HUES6 (cell line): ENCODE results near the gene FBN2.
"Not testable (repeated sequence)": the region's sequence is repeated elsewhere in the genome, so short reads cannot be mapped to it uniquely, and the experiment has no call there.

Experiments
- H3K27ac ChIP-seq: 2 replicates; pipeline ENCODE4 v1.7.0; 2013; ENCODE audit warnings: low read depth, mild to moderate bottlenecking, low read length, inconsistent platforms
- H3K27me3 ChIP-seq: 2 replicates; pipeline ENCODE4 v1.6.1; 2013; ENCODE audit warnings: low read length; ENCODE audit not compliant: control insufficient read depth, insufficient read depth
- H3K36me3 ChIP-seq: 2 replicates; pipeline ENCODE4 v1.6.1; 2013; ENCODE audit warnings: low read length; ENCODE audit not compliant: control insufficient read depth, insufficient read depth
- H3K4me1 ChIP-seq: 2 replicates; pipeline ENCODE4 v1.6.1; 2013; ENCODE audit warnings: low read length; ENCODE audit not compliant: control insufficient read depth, insufficient read depth
- H3K4me3 ChIP-seq: 2 replicates; pipeline ENCODE4 v1.5.1; 2013; ENCODE audit warnings: low read depth, low read length
- H3K9ac ChIP-seq: one replicate; pipeline ENCODE4 v1.6.1; 2013; ENCODE audit warnings: mild to moderate bottlenecking, low read length
- H3K9me3 ChIP-seq: 2 replicates; pipeline ENCODE4 v1.6.1; 2013; ENCODE audit warnings: low read depth, low read length; ENCODE audit not compliant: control insufficient read depth, insufficient read depth

The FBN2 gene

DNA sequence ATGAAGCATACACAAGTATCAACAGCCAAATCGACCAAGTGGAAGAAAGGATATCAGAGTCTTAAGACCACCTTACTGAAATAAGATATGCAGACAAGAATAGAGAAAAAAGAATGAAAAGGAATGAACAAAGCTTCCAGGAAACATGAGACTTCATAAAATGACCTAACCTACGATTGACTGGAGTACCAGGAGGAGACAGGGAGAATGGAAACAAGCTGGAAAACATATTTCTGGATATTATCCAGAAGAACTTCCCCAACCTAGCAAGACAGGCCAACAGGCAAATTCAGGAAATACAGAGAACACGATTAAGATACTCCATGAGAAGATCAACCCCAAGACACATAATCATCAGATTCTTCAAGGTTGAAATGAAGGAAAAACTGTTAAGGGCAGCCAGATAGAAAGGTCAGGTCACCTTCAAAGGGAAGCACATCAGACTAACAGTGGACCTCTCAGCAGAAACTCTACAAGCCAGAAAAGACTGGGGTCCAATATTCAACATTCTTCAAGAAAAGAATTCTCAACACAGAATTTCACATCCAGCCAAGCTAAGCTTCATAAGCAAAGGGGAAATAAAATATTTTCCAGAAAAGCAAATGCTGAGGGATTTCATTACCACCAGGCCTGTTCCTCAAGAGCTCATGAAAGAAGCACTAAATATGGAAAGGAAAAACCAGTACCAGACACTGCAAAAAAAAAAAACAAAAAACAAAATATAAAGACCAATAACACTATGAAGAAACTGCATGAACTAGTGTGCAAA, 80.7 kb downstream of the FBN2 start:
- H3K4me3 ChIP-seq, H3K9ac ChIP-seq, H3K36me3 ChIP-seq, H3K27me3 ChIP-seq, H3K4me1 ChIP-seq, H3K9me3 ChIP-seq, H3K27ac ChIP-seq: not testable (repeated sequence)

DNA sequence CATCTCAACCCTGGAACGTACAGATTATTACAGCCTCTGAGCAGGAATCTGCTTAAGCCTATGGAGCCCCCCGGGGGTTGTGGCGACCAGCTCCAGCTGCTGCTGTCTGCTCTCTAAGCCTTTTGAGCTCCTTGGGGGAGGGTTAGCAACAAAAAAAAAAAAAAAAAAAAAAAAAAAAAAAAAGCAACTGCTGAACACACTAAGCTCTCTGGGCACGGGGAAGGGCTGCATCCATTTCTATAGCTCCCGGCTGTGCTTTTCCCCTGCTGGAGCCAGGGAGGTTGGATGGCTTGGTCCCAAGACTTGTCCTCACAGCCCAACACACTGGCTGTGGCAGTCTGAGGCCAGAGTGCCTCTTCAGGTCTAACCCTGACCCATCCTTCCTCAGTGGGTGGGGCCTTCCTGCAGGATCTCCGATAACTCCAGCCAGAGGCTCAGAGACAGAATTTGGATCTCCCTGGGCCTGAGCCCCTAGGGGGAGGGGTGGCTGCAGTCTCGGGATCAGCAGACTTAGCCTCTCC, 82.1 kb downstream of the FBN2 start:
- no peak overlapping the region for H3K4me3 ChIP-seq

DNA sequence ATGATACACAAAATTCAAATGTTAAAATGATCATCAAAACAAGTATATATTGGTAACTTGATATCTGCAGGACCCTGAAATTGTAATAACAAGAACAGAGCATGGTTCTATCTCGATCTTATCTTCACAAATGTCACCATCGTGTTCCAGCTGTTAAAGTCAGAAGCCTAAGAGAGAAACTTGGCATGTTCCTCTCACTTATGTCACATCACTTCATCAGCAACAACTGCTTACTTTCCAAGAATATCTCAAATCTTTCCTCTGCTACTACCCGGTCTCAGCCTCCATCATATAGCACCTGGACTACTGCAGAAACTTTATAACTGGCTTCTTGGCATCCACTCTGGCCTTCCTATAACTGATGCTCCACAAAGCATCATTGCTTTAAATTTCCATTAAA, 84.9 kb downstream of the FBN2 start:
- H3K4me1 ChIP-seq = peaks cover 5% of the 10 kb centered on the region; the same call in 1 of the 2 replicates
- H3K9me3 ChIP-seq = peaks cover 8% of the 10 kb centered on the region; the same call in 1 of the 2 replicates
- H3K27me3 ChIP-seq = no peaks in the 10 kb centered on the region
- no peaks in the 10 kb centered on the region for H3K36me3 ChIP-seq
- no peak overlapping the region for H3K4me3 ChIP-seq
- H3K27ac ChIP-seq = no peak overlapping the region
- H3K9ac ChIP-seq = no peak overlapping the region

More for the DNA sequence above, 82.1 kb downstream of the FBN2 start:
- no peaks in the 10 kb centered on the region for H3K9me3 ChIP-seq
- no peaks in the 10 kb centered on the region for H3K36me3 ChIP-seq
- no peaks in the 10 kb centered on the region for H3K27me3 ChIP-seq
- H3K4me1 ChIP-seq = peaks cover 5% of the 10 kb centered on the region; the same call in 1 of the 2 replicates
- no peak overlapping the region for H3K27ac ChIP-seq
- H3K9ac ChIP-seq = no peak overlapping the region

DNA sequence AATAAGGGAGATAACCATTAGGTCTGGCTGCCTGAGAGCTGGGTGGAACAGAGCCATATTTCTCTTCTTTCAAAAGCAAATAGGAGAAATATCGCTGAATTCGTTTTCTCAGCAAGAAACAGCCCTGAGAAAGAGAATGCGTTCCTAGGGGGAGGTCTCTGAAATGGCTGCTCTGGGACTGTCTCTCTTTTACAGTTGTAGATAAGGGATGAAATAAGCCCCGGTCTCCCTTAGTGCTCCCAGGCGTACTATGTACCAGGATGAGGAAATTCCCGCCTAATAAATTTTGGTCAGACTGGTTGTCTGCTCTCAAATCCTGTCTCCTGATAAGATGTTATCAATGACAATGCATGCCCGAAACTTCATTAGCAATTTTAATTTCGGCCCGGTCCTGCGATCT, 90.8 kb downstream of the FBN2 start:
- not testable (repeated sequence) for H3K27ac ChIP-seq, H3K9ac ChIP-seq, H3K4me3 ChIP-seq, H3K4me1 ChIP-seq, H3K27me3 ChIP-seq, H3K36me3 ChIP-seq
- peaks cover 22% of the 10 kb centered on the region for H3K9me3 ChIP-seq

DNA sequence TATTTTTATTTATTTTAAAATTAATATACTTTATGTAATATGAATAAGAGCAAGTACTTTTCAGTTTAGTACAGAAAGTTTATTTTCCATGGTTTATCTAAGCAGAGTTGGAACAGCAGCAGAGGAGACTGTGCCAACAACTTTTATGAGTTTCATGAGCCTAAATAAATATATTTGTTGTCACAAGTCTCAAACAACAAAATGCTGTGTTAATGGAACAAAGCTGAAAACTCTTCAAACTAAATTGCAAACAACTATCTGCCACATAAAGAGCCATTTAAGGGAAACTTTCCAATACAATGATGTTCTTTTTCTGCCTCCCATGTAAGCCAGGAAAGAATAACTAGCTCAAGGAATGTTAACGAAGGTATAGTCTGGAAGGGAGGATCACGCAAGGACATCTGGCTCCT, 96.1 kb downstream of the FBN2 start:
- Histone ChIP-seq H3K4me3 (no peak overlapping the region), H3K27ac (no peak overlapping the region), H3K9ac (no peak overlapping the region), H3K4me1 (no peaks in the 10 kb centered on the region), H3K36me3 (peaks cover 5% of the 10 kb centered on the region), H3K9me3 (peaks cover 2% of the 10 kb centered on the region; the same call in 1 of the 2 replicates), H3K27me3 (no peaks in the 10 kb centered on the region)

DNA sequence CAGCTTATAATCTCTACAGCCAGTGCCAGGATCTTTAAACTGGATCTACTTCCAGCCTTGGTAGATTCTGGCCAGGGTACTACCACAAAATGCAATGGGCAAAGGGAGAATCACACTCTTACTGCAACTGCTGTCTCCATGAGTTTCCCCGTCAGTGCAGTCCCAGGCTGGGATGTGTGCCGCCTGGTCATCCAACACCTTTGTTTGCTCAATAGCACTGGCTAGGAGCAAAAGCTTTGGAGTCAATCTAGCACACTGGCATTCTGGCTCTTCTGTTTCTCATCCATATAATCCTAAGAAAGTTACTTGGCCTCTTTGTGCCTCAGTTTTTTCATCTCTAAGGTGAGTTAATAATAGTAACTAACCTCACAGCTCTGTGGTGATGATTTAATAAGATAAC, 96.9 kb downstream of the FBN2 start:
- H3K36me3 ChIP-seq = peaks cover 2% of the 10 kb centered on the region
- H3K4me1 ChIP-seq = no peaks in the 10 kb centered on the region
- H3K27ac ChIP-seq = no peak overlapping the region
- no peak overlapping the region for H3K9ac ChIP-seq
- no peaks in the 10 kb centered on the region for H3K9me3 ChIP-seq
- H3K27me3 ChIP-seq = no peaks in the 10 kb centered on the region
- no peak overlapping the region for H3K4me3 ChIP-seq

DNA sequence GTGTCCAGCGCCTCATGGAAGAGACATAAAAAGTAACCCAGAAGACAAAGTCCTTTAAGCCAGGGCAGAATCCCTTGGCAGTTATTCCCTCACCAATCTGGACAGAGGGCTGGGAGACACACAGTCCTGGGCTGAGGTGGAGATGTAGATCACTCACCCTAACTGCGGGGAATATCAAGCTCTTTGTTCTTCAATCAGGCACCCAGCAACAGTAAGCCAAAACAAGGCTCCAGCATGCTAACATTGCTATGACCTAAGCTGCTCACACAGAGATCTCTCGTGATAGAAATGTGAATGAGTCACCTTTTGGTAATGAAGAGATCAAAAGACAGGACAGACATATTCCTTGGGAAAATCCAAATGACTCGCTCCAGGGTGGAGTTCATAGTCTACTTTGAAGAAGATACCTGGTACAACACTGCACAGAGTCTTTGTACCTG, 101.3 kb downstream of the FBN2 start:
- Histone ChIP-seq H3K27me3 (no peaks in the 10 kb centered on the region), H3K36me3 (no peaks in the 10 kb centered on the region), H3K9me3 (no peaks in the 10 kb centered on the region), H3K9ac (no peak overlapping the region), H3K4me3 (no peak overlapping the region), H3K27ac (no peak overlapping the region), H3K4me1 (no peaks in the 10 kb centered on the region)

DNA sequence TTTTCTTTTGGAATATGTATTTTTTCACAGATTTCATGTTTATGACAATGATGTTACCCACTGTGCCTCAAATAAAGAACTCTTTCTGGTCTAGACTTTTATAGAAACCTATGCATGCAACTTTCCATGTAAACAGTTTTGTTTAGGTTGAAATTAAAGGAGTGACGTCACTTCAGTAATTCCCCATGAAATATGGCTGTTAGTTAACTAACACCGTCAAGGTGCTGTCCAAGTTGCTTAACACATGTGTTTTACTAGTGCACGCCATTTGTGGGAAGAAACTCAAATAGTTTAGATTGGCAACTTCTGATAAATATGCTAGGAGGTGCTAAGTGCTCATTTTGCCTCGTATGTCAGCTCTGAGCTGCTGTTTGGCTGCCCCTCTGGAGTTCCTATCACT, 102.2 kb downstream of the FBN2 start:
- Histone ChIP-seq H3K27ac (no peak overlapping the region), H3K9ac (no peak overlapping the region), H3K27me3 (no peaks in the 10 kb centered on the region), H3K36me3 (no peaks in the 10 kb centered on the region), H3K4me3 (no peak overlapping the region), H3K9me3 (no peaks in the 10 kb centered on the region), H3K4me1 (no peaks in the 10 kb centered on the region)

DNA sequence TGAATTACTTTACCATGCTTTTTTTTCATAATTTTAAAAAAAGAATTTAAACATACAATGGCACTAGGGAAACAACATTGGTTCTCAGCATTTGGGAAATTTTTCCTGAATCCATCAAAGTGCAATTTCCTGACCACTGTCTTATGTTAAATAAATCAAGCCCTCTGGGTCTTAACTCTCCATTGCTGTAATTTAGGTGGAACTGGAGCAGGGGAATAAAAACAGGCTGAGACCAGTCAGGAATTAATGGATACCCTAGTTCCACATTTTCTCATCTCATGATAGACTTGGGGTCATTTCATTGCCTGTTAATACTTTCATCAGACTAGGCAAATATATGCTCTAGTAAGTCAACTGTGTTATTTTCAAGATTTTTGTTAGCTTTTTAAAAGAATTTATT, 103.1 kb downstream of the FBN2 start:
- no peaks in the 10 kb centered on the region for H3K27me3 ChIP-seq
- H3K9me3 ChIP-seq = no peaks in the 10 kb centered on the region
- no peaks in the 10 kb centered on the region for H3K36me3 ChIP-seq
- no peak overlapping the region for H3K9ac ChIP-seq
- H3K4me1 ChIP-seq = no peaks in the 10 kb centered on the region
- H3K4me3 ChIP-seq = no peak overlapping the region
- H3K27ac ChIP-seq = no peak overlapping the region

DNA sequence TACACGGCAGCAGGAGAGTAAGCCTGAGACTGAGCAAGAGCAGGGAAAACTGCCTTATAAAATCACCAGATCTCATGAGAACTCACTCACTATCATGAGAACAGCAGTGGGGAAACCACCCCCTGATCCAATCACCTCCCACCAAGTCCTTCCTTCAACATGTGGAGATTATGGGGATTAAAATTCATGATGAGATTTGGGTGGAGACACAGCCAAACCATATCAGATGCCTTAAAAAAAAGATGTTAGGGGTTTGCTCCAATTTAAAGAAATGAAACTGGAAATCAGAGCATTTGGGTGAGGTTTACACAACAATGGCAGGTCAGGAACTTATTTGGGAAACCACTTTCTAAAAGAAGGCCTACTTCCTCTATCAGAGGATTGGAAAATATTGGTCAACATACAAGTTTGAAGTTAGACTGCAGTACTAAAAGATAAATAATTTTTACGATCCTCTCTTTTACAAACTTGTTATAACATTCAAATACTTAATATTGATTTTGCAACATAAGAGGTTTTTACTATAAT, 105.1 kb downstream of the FBN2 start:
- H3K36me3 ChIP-seq = no peaks in the 10 kb centered on the region

DNA sequence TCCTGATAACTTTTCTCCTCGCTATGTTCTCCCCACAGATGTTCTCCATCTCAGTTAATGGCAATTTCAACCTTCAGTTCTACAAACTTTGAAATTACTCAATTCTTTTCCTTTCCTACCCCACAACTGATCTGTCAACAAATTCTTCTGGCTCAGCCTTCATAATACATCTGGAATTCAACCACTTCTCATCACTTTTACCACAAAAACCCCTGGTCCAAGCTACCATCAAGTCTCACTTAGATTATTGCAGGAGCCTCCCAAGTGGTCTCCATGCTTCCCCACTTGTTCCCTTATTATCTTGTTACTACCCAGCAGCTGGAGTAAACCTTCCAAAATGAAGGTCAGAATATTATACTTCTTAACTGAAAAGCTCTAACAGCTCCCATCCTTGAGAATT, 110.1 kb downstream of the FBN2 start:
- Histone ChIP-seq H3K9ac (no peak overlapping the region), H3K4me1 (no peaks in the 10 kb centered on the region), H3K4me3 (no peak overlapping the region), H3K9me3 (no peaks in the 10 kb centered on the region), H3K27me3 (no peaks in the 10 kb centered on the region), H3K36me3 (peaks cover 3% of the 10 kb centered on the region; the same call in 1 of the 2 replicates), H3K27ac (no peak overlapping the region)

More for the DNA sequence above, 105.1 kb downstream of the FBN2 start:
- Histone ChIP-seq H3K4me3 (no peak overlapping the region), H3K9me3 (no peaks in the 10 kb centered on the region), H3K27me3 (no peaks in the 10 kb centered on the region), H3K9ac (no peak overlapping the region), H3K27ac (no peak overlapping the region), H3K4me1 (no peaks in the 10 kb centered on the region)
